GM11168 (cell line): ENCODE results near the gene FOXO1.
"Not testable (repeated sequence)": the region's sequence is repeated elsewhere in the genome, so short reads cannot be mapped to it uniquely, and the experiment has no call there.

Experiments
- in situ Hi-C: fragments of 300-500 bp; cut with MboI; formaldehyde crosslinking; loops from one replicate; pipeline ENCODE4 v1.12.0; 2022; ENCODE audit warnings: low sequenced_read_pairs; ENCODE audit not compliant: unreplicated experiment

The FOXO1 gene

DNA sequence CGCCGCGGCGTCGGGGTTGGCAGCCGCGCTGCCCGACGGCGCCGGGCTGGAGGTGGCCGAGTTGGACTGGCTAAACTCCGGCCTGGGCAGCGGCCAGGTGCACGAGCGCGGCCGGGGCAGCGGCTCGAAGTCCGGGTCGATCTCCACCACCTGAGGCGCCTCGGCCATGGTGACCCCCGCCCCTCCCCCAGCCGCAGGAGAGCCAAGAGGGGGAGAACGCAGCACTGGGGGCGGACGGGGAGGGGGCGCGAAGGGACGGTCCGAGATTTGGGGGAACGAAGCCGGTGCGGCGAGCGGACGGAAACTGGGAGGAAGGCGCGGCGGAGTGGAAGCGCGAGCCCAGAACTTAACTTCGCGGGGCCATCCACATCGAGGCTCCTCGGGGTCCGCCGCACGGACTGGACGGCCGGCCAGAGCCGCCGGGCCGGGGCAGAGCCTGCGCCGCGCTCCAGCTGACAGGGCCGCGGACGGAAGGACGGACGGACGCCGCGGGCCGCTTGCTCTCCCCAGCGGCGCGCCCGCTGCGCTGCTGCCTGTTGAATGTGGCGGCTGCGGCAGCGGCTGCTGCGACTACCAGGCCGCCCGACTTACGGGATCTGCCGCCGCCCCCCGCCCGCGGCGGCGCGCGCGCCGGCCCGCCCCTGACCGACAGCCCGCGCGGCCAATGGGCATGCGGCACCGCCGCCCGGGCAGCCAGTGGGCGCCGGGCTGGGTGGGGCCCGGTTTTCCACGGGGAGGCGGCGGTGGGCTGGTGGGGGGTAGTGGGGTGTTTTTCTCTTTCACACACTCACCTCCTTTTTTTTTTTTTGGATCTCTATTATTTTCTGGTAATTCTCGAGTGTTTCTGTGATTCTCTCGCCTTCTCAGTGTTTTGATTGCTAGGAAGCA, at the start of gene FOXO1:
FOXO1 (minus strand) TSS at position 597 of the 888 bp plus-strand sequence; CDS start at position 168, 429 bp downstream.
- in situ Hi-C loops, result no loop called here

DNA sequence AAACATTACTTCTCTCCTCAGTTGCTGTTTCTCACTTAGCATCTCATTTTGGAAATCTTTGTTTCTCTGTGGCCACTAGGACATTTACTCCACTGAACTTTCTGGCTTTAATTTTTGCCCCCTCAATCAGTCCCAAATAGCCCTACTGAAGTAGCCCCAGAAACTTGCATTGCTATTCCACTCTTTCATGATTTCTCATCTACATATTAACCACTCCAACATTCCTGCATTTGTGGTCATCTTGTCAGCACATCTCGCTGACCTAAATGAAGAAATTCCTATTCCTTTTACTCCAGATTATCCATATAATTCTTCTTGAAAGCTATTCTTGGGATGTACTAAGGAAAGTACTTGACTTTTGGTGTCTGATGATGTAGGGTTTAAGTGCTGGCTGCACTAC, 48.0 kb upstream of the FOXO1 start:
- in situ Hi-C loops, result not testable (repeated sequence)

DNA sequence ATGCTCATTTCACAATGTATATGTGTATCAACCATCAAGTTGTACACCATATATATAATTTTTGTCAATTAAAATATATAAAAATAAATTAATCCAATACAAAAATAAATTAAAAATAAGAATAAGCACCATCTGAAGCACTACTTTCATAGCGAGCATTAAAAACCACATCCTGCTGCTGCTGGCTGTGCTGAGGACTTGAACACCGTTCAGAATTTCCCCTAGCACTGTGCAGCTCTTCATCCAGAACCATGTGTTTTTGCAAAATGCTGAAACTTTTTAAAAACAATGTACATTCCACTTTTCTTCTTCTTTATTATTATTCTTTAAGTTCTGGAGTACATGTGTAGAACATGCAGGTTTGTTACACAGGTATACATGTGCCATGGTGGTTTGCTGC, 40.0 kb upstream of the FOXO1 start:
- in situ Hi-C loops, result no loop called here

DNA sequence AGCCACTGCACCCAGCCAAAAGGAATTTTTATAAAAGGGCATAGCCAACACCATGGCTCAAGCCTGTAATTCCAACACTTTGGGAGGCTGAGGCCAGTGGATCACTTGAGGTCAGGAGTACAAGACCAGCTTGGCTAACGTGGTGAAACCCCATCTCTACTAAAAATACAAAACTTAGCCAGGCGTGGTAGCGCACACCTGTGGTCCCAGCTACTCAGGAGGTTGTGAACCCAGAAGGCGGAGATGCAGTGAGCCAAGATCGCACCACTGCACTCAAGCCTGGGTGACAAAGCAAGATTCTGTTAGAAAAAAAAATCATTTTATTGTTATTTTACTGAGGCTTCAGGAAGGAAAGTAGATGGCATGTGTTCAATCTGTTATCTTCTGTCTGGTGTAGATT, 31.3 kb upstream of the FOXO1 start:
- in situ Hi-C loops, result loop anchor here (25.0 kb wide), 2 partner anchors 760 to 910 kb away; no protein-coding TSS in a partner anchor

DNA sequence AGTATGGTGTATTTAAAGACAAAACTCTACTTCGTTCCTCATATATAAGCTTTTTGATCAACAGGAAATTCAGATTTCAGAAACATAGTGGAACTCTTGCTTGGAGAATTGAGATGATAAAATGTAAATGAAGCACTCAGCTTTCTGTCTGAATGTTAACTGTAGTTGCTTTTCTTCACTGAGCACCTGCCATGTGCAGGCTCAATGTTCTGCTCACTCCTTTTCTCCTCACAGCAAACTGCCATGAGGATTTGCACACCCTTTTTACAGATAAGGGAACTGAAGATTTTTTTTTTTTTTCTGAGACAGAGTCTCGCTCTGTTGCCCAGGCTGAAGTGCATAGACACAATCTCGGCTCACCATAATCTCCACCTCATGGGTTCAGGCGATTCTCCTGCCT, 28.0 kb upstream of the FOXO1 start:
- in situ Hi-C loops, result loop anchor here (25.0 kb wide), 2 partner anchors 757 to 907 kb away; no protein-coding TSS in a partner anchor

DNA sequence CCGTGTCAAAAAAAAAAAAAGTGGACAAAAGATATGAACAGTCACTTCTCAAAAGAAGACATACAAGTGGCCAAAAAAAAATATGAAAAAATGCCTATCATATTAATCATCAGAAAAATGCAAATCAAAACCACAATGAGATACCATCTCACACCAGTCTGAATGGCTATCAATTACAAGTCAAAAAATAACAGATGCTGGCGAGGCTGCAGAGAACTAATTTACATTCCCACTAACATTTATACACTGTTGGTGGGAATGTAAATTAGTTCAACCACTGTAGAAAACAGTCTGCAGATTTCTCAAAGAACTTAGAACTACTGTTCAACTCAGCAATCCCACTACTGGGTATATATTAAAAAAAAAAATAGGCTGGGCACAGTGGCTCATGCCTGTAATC, 26.5 kb upstream of the FOXO1 start:
- in situ Hi-C loops, result loop anchor here (25.0 kb wide), 2 partner anchors 756 to 906 kb away; no protein-coding TSS in a partner anchor

DNA sequence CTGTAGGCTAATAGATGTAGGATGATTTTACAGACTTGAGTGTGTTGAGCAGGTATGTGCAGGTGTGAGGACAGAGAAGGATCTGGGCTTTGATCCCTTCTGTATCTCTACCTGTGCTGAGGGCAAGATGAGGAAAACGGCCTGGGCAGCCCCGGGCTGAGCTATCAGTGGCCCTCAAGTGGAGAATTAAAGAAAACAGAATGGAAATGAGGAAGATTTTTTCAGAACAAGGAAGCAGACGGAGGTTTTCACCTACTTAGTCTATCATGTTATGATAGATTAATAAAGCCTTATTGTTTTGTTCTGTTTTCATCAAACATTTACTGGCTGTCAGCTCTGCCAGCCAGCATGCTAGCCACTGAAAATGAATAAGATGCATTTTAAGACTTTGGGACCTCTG, 22.3 kb upstream of the FOXO1 start:
- in situ Hi-C loops, result loop anchor here (10.0 to 25.0 kb wide), 3 partner anchors 614 to 901 kb away; no protein-coding TSS in a partner anchor

DNA sequence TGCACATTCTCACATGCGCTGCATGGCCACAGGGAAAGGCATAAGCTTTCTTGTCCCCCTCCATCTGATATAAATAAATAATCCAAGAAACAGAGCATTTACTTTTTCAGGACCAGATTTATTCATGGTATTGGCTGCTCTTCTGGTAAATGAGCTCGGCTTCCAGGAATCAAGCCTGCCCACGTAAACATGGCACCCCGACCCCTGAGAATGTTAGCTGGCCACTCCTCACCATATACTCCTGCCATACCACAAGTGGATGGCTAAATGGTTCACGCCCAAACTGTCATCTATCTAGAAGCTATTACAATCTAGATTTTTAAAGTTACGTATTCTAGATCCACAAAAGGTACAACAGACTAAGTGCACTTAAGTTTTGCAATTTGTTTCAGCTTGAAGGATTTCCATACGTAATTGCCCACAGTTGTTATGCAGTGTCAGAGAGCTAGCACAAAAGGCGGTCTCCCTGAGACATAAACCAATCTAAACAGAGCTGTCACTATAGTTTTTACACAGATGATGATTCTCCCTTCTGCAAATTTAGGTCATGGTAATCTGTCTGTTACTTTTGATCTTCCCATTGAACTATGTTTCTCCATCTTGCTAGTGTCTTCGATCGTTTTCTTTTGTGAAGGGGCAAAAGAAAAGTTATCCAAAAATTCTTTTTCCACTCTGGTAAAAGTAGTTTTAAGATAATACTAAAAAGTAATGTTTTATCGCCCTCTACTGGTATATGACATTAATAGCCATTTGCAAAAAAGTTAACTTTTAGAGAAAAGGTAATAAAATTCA, 16.2 kb upstream of the FOXO1 start:
- in situ Hi-C loops, result loop anchor here (10.0 to 25.0 kb wide), 3 partner anchors 608 to 895 kb away; no protein-coding TSS in a partner anchor

DNA sequence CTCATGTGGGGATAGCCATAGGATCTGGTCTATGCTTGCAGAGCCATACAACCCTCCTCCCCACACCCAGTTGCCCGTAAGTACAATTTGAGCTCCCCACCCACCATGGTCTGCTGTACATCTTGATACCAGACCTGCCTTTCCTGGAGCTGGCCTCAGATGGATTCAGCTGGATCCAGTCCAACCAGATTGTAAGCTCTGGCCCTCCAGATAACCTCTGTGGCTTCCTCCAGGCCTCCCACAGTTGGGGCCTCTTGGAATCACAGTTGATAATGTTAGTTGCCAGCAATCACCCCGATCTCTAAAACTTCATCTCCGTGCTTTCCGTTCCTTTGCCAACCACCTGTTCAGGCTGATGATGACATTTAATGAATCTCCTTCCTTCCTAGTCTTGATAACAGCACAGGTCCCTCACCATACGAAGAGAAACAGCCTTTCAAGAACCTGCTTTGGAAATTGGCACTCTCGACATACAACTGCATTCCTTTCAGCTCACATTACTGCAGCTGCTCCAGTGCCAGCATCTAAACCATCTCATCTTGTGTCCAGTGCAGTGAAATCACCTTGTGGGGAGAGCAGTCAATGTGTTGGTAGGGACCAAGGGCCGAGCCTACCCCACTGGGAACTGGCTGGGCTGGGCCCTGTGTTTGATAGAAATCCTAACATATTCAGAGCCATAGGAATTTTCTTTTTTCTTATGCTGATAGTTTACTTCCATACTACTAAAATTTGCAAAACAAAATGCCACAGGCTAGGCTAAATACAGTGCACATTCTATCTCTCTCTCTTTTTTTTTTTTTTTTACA, 15.1 kb upstream of the FOXO1 start:
- in situ Hi-C loops, result loop anchor here (10.0 to 25.0 kb wide), 3 partner anchors 607 to 894 kb away; no protein-coding TSS in a partner anchor

DNA sequence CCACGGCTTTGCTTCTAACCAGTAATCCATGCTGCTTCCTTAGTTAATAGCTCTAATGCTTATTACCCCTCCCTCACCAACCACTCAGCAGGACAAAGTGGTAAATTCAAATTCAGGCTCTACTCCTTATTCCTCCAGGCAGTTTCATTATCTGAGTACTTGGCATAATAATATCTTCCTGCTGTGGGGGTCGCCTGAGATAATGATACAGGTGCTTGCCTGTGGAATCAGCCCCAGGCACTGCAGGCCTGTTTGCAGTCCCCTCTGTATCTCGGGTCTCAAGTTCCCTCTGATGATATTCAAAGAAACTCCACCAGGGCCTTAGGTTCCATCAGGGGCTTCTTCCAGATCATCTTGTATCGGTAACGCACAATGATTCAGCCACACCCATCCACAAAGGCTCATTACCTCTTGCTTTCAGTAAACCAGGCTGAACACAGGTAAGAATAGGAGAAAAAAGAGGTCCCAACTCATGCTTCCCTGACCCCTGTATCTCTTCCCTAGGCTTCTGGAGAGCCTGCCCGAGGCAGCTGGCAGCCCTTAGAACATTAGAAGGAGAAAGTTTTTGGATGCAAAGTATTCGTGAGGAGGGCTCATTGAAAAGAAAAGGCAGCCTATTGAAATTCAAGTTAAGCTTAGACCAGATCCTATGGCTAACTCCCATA, 14.3 kb upstream of the FOXO1 start:
- in situ Hi-C loops, result loop anchor here (10.0 to 25.0 kb wide), 3 partner anchors 606 to 893 kb away; no protein-coding TSS in a partner anchor

DNA sequence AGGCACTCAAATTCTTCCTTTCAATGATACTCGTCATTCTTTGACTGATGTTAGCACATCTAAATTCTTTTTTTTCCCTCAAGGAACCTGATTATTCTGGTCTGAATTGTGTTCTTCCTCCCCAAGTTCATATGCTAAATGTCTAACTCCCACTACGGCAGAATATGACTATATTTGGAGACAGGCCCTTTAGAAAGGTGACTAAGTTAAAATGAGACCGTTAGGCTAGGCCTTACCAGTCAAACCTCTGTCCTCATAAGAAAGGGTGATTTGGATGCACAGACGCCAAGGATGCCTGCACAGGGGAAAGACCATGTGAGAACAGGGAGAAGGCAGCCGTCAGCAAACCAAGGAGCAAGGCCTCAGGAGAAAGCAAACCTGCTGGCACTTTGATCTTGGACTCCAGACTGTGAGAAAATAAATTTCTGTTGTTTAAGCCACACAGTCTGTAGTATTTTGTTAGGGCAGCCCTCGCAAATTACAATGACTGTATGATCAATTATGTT, 13.1 kb upstream of the FOXO1 start:
- in situ Hi-C loops, result loop anchor here (25.0 kb wide), 2 partner anchors 742 to 892 kb away; no protein-coding TSS in a partner anchor

DNA sequence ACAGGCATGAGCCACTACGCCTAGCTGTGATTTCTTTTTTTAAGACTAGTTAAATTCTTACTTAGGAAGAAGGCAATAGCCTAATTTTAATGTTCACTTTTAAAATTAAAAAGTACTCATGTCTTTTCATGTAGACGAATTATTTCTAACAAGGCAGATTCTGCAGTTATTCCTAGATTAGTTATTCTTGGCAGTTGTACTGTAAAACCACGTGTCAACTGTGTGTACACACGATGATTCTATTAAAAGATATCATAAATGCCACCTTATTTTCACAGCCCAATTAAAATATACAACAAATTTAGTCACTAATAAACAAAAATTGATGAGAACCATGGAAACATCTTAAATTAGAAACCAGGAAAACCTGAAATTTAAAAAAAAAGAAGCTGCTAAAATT, 10.6 kb upstream of the FOXO1 start:
- in situ Hi-C loops, result loop anchor here (25.0 kb wide), 2 partner anchors 740 to 890 kb away; no protein-coding TSS in a partner anchor

DNA sequence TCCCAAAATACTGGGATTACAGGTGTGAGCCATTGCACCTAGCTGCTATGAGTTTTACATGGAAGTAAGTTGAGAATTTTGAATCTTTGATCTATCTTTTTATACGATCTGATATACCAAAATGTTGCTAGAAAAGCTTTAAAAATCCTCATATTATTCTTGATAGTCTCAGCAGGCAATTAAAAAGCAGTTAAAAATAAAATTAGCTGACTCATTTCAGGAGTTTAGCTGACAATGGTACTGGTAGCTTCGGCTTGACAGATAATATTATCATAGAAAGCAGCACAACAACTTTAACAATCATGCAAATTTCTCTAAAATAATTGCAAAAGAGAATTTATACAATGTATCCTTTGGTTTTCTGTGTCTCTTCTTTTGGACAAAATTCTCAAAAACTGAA, 9.6 kb upstream of the FOXO1 start:
- in situ Hi-C loops, result loop anchor here (25.0 kb wide), 2 partner anchors 739 to 889 kb away; no protein-coding TSS in a partner anchor

DNA sequence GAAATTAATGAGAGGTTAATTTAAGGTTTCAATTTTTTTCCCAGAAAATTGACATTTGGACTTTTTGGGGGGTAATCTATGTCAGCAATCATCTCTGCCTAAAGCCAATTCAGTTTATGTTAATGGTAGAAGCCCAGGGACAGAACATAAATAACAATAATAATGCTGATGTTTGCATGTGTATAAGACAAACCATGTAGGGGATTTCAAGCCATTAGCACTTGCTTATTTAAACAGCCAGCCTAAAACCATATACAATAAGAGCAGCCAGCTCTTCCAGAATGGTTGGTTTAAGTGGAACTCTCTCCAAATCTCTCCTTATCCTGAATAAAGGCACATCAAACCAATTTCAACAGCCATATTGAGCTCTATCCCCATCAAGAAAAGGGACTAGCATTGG, 7.0 kb upstream of the FOXO1 start:
- in situ Hi-C loops, result no loop called here

DNA sequence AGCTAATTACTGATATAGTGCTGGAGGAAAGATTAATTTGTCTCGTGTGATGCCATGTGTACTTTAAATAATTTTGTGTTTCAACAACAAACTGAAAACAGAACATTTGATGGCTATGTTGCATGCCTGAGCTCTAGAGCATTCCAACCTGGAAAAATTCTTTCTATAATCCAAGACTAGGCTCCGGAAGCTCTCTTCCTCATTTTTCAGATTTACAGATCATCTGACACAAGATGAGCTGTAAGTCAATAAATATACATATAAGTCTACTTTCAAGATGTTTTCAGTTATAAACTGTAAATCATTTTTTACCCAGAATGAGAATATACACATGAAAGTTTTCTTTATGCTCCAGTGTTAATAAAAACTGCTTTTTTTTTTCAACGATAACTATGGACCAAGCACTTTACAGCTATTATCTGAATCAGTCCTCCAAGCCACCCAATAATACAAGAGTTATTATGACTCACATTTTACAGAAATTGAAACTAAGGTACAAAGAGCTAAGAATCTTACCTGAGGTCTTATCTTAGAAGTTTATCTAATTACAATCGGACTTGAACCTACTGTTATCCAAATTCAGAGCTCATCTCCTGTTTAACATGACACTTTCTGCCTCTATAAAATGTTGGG, 6.4 kb upstream of the FOXO1 start:
- in situ Hi-C loops, result no loop called here

DNA sequence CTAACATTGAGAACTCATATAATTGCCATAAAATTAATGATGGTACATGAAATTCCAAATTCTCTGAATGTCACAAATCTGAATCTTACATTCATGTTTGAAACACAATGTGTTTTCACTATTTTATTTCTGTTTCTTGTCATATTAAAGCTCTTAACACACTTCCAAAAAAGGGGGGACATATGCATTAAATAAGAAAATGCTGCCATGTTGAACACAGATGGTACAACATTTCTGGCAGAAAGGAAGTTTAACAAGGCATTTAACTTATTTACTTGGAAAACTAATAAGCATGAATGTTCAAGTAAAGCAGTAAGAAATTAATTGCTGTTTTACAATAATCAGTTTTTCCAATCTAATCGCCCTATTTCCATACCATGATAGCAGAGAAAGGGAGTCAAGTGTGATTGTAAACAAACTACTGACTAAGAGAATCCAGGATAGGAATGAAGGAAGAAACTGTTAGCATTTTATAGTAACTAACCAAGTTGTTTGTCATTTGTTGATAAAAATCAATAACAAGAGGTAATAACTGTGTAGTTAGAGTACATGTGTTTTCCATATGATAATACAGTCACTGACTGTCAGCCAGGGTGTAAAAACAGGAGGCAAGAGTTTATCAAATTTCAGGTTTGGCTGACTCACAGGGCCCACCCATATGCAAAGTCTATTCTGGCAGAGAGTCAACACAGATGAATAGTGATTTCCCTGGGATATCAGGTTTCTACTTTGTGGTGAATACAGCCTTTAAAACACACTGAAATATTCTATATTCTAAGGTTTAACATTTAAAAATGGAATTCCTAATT, 5.7 kb upstream of the FOXO1 start:
- in situ Hi-C loops, result no loop called here

DNA sequence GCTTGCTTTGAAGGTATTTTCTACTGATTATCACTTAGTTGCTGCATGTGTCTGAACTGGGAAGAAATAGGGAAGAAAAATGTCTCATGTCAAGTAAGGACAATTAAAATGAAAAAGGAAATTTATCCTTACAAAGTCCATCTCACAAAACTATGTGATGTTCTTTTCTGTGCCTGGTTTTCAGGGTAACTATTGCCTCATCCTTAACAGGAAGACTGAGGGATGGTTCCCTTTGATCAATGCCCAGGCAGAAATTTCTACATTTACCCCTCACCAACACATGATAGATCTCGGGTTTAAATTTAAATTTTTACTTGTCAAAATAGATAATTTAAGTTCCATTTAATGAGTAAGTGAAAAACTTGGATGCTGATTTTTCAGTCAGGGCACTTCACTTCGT, 3.9 kb upstream of the FOXO1 start:
- in situ Hi-C loops, result no loop called here

DNA sequence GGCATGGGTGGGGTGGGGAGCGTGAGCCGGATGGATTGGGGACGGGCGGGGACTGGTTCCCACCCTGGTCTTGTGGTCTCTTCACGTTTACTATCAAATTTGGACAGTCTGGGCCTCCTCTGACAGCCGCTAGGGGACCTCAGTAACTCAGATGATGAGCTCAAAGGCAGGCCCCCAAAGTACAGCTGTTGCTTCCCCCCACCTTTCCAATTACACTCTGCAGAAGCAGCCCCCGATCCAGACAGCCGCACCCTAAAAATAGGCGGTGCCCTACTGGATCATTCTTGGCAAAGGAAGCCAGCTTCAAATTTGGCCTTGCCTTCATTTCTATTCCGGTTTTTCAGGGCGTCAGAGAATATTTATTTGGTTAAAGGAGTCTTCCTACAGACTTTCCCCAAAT, 1.9 kb upstream of the FOXO1 start:
- in situ Hi-C loops, result no loop called here
